HepG2 (cell line): ENCODE measurements around the gene ANKRD35. TPM values are rescaled to one million over a fixed set of nuclear protein-coding genes. Genes with fewer than 3 reads are reported as not detected.

ENCODE experiments used
- ARID4A ChIP-seq: sonication (generic); formaldehyde crosslinking; IDR thresholded peaks from 2 replicates; pipeline ENCODE4 v1.5.0; 2020; ENCODE audit warnings: mild to moderate bottlenecking, missing genetic modification reagents, borderline replicate concordance
- CREM ChIP-seq, 2 experiments: sonication (generic) in 1 of 2; formaldehyde crosslinking in 1 of 2; IDR thresholded peaks; 2 replicates each; pipeline versions ENCODE4 v1.4.0 to v1.6.1; 2016 to 2020; ENCODE audit warnings: antibody characterized with exemption in 1 of 2, mild to moderate bottlenecking in 1 of 2, missing genetic modification reagents in 1 of 2
- GABPA ChIP-seq, 2 experiments: IDR thresholded peaks; 2 replicates each; pipeline ENCODE4 v1.6.1; 2011 to 2016; ENCODE audit warnings: low read depth in 2 of 2, low read length in 1 of 2, missing biosample characterization in 1 of 2, missing genetic modification characterization in 1 of 2
- GTF2F1 ChIP-seq: fragments of 150-350 bp; IDR thresholded peaks from 2 replicates; pipeline ENCODE4 v1.6.1; 2014; ENCODE audit warnings: low read length
- KDM5A ChIP-seq: fragments of 200-600 bp; sonication (generic); IDR thresholded peaks from 2 replicates; pipeline ENCODE4 v1.7.0; 2018; ENCODE audit warnings: antibody characterized with exemption, mild to moderate bottlenecking, low read length, borderline replicate concordance
- MAFG ChIP-seq: sonication (generic); formaldehyde crosslinking; IDR thresholded peaks from 2 replicates; pipeline ENCODE4 v1.5.1; 2020; ENCODE audit warnings: mild to moderate bottlenecking, missing genetic modification reagents
- MAX ChIP-seq: IDR thresholded peaks from 2 replicates; pipeline ENCODE4 v1.6.1; 2012; ENCODE audit warnings: inconsistent platforms
- MAZ ChIP-seq, 2 experiments: sonication (generic) in 1 of 2; formaldehyde crosslinking in 1 of 2; IDR thresholded peaks; 2 replicates each; pipeline versions ENCODE4 v1.5.0 to v1.6.1; 2012 to 2020; ENCODE audit warnings: low read depth in 2 of 2, mild to moderate bottlenecking in 2 of 2, borderline replicate concordance in 1 of 2, improper control_type of control experiment in 1 of 2, low read length in 1 of 2, missing genetic modification reagents in 1 of 2, moderate library complexity in 1 of 2
- MED8 ChIP-seq: sonication (generic); formaldehyde crosslinking; IDR thresholded peaks from 2 replicates; pipeline ENCODE4 v1.8.1; 2023; ENCODE audit warnings: mild to moderate bottlenecking, missing genetic modification reagents; ENCODE audit not compliant: insufficient replicate concordance
- NFYB ChIP-seq: sonication (generic); formaldehyde crosslinking; IDR thresholded peaks from 2 replicates; pipeline ENCODE4 v1.4.0; 2020; ENCODE audit warnings: missing genetic modification reagents
- PCBP2 ChIP-seq: fragments of 200-400 bp; formaldehyde crosslinking; optimal IDR thresholded peaks from 2 replicates; pipeline ENCODE3; 2018; ENCODE audit warnings: low read length, low read depth; ENCODE audit not compliant: poor library complexity, severe bottlenecking
- RORA ChIP-seq: sonication (generic); formaldehyde crosslinking; IDR thresholded peaks from 2 replicates; pipeline ENCODE4 v1.5.0; 2020; ENCODE audit warnings: mild to moderate bottlenecking, missing genetic modification reagents, moderate library complexity
- SMAD9 ChIP-seq: sonication (generic); formaldehyde crosslinking; IDR thresholded peaks from 2 replicates; pipeline ENCODE4 v1.5.1; 2020; ENCODE audit warnings: mild to moderate bottlenecking, missing genetic modification reagents
- SNAPC4 ChIP-seq: sonication (generic); formaldehyde crosslinking; IDR thresholded peaks from 2 replicates; pipeline ENCODE4 v1.4.0; 2020; ENCODE audit warnings: mild to moderate bottlenecking, missing genetic modification reagents
- ZNF256 ChIP-seq: sonication (generic); formaldehyde crosslinking; conservative IDR thresholded peaks from 2 replicates; pipeline ENCODE4 v1.4.0; 2020; ENCODE audit warnings: missing genetic modification reagents
- ZNF383 ChIP-seq: sonication (generic); formaldehyde crosslinking; IDR thresholded peaks from 2 replicates; pipeline ENCODE4 v1.4.0; 2020; ENCODE audit warnings: missing genetic modification reagents, mild to moderate bottlenecking, borderline replicate concordance
- ZNF44 ChIP-seq: sonication (generic); formaldehyde crosslinking; IDR thresholded peaks from 2 replicates; pipeline ENCODE4 v1.5.1; 2020; ENCODE audit warnings: mild to moderate bottlenecking, missing genetic modification reagents
- polyA plus RNA-seq, 8 experiments: library from polyadenylated mRNA; depleted of rRNA in 3 of 8; stranded (reverse) in 7 of 8; unstranded in 1 of 8; fragments of >200 nt; fragmentation: Illumina TruSeq in 4 of 8; extraction: Trizol in 4 of 8; gene quantifications; 2 replicates each; pipeline versions ENCODE4 v1.2.1 to v1.2.3, GENCODE V29; 2011 to 2016; ENCODE audit warnings: low read depth in 4 of 8, missing spikeins in 1 of 8, mixed read lengths in 1 of 8; ENCODE audit not compliant: insufficient read depth in 1 of 8
- total RNA-seq, 5 experiments: library from RNA; depleted of rRNA; stranded (reverse); fragments of >200 nt; fragmentation: Illumina TruSeq; extraction: Trizol; gene quantifications; 2 replicates each; pipeline ENCODE4 v1.2.3, GENCODE V29; 2016; ENCODE audit warnings: low read depth in 1 of 5

ANKRD35 gene
- total and polyA plus RNA-seq, 2 of the 13 experiments (the other 11 are each of a cell fraction or from before 2014, with no cell fraction given): 0.02 TPM; not detected in 1

GRCh38 chr1:145927063-145927886, 41.6 kb upstream of the ANKRD35 start, which contains the start of gene RBM8A (continued):
- TF ChIP-seq ARID4A (CRISPR knock-in tag) (peak; percentile 85; the same call in 1 of the 2 replicates), MAX (peak; percentile 86), SNAPC4 (CRISPR knock-in tag) (no peak), RORA (CRISPR knock-in tag) (no peak), KDM5A (peak; percentile 94), MAZ (IDR thresholded peaks at IDR 0.05; ENCODE audit: borderline replicate concordance, low read depth, low read length) (no peak), MAZ (CRISPR knock-in tag; IDR thresholded peaks at IDR 0.05; ENCODE audit: low read depth) (no peak), ZNF383 (no peak), ZNF256 (CRISPR knock-in tag) (0 out of 2 replicates have a peak, but pooled peaks have one; percentile 41), PCBP2 (no peak), GTF2F1 (no peak), NFYB (CRISPR knock-in tag) (peak; percentile 87), MAFG (CRISPR knock-in tag) (no peak), ZNF44 (CRISPR knock-in tag) (no peak), SMAD9 (CRISPR knock-in tag) (no peak), CREM (IDR thresholded peaks at IDR 0.05) (peak; percentile 89), CREM (CRISPR knock-in tag; IDR thresholded peaks at IDR 0.05) (no peak), GABPA (IDR thresholded peaks at IDR 0.05; ENCODE audit: low read depth, low read length) (peak; percentile 58), GABPA (CRISPR knock-in tag; IDR thresholded peaks at IDR 0.05; ENCODE audit: low read depth) (peak; percentile 93), MED8 (CRISPR knock-in tag) (peak; percentile 80)
